Memory B cell (primary cell): ENCODE data around the gene UBAC2.

Experiments
- ATAC-seq: fragments of 150-1000 bp; cut with Tn5 transposase; 2 replicates; pipeline ENCODE4 v1.10.0; 2021; ENCODE audit warnings: low read depth, mild to moderate bottlenecking, moderate library complexity
- DNase-seq, 2 donors: peaks; one replicate each; pipeline ENCODE4 v3.0.0; 2022; ENCODE audit warnings: low spot score in 2 of 2
- H3K27ac Mint-ChIP-seq: one replicate; pipeline ENCODE4 v1.8.0; 2022; ENCODE audit warnings: mild to moderate bottlenecking, moderate library complexity, mixed read lengths
- H3K27me3 Mint-ChIP-seq: one replicate; pipeline ENCODE4 v1.8.0; 2022; ENCODE audit warnings: mixed read lengths
- H3K36me3 Mint-ChIP-seq: one replicate; pipeline ENCODE4 v1.8.0; 2022; ENCODE audit warnings: mild to moderate bottlenecking, mixed read lengths
- H3K4me1 Mint-ChIP-seq: one replicate; pipeline ENCODE4 v1.8.0; 2022; ENCODE audit warnings: mixed read lengths
- H3K4me3 Mint-ChIP-seq: one replicate; pipeline ENCODE4 v1.8.0; 2022; ENCODE audit warnings: mild to moderate bottlenecking, moderate library complexity, mixed read lengths
- H3K9me3 Mint-ChIP-seq: one replicate; pipeline ENCODE4 v1.8.0; 2022; ENCODE audit warnings: mixed read lengths

Gene UBAC2

GRCh38 chr13:99282264-99283231 lies 81.9 kb downstream of the UBAC2 start:
- ATAC-seq = peak; percentile 65
- peak overlapping the region; percentile 99 for H3K27ac Mint-ChIP-seq
- DNase-seq = no peak
- H3K9me3 Mint-ChIP-seq = no peaks in the 10 kb centered on the region
- peak overlapping the region; percentile 68 for H3K4me3 Mint-ChIP-seq
- no peaks in the 10 kb centered on the region for H3K27me3 Mint-ChIP-seq
- peaks cover 20% of the 10 kb centered on the region for H3K36me3 Mint-ChIP-seq
- peaks cover 61% of the 10 kb centered on the region for H3K4me1 Mint-ChIP-seq

- peaks cover 59% of the 10 kb centered on the region for H3K4me1 Mint-ChIP-seq
- no peak for DNase-seq
- ATAC-seq = no peak
- H3K36me3 Mint-ChIP-seq = peaks cover 14% of the 10 kb centered on the region
- H3K9me3 Mint-ChIP-seq = no peaks in the 10 kb centered on the region
- H3K27me3 Mint-ChIP-seq = no peaks in the 10 kb centered on the region
- no peak overlapping the region for H3K4me3 Mint-ChIP-seq
- peak overlapping the region; percentile 99 for H3K27ac Mint-ChIP-seq
These were observed 85.0 kb downstream of the UBAC2 start for GRCh38 chr13:99285432-99286182.

GRCh38 chr13:99287551-99287950 lies 86.9 kb downstream of the UBAC2 start:
- no peaks in the 10 kb centered on the region for H3K9me3 Mint-ChIP-seq
- ATAC-seq = no peak
- H3K27me3 Mint-ChIP-seq = no peaks in the 10 kb centered on the region
- peaks cover 58% of the 10 kb centered on the region for H3K4me1 Mint-ChIP-seq
- H3K27ac Mint-ChIP-seq = peak overlapping the region; percentile 99
- peaks cover 16% of the 10 kb centered on the region for H3K36me3 Mint-ChIP-seq
- DNase-seq = no peak
- H3K4me3 Mint-ChIP-seq = no peak overlapping the region

- Mint-ChIP-seq H3K27ac (peak overlapping the region; percentile 99), H3K27me3 (no peaks in the 10 kb centered on the region), H3K36me3 (peaks cover 19% of the 10 kb centered on the region), H3K4me3 (peak overlapping the region; percentile 32), H3K4me1 (peaks cover 58% of the 10 kb centered on the region), H3K9me3 (no peaks in the 10 kb centered on the region)
- DNase-seq (no peak), ATAC-seq (peak; percentile 79)
These were observed 87.4 kb downstream of the UBAC2 start for GRCh38 chr13:99288089-99288488.

GRCh38 chr13:99289271-99289670 lies 88.6 kb downstream of the UBAC2 start:
- DNase-seq = no peak
- Mint-ChIP-seq H3K27ac (peak overlapping the region; percentile 99), H3K27me3 (no peaks in the 10 kb centered on the region), H3K9me3 (no peaks in the 10 kb centered on the region), H3K4me3 (peak overlapping the region; percentile 30), H3K36me3 (peaks cover 27% of the 10 kb centered on the region), H3K4me1 (peaks cover 64% of the 10 kb centered on the region)
- no peak for ATAC-seq

- Mint-ChIP-seq H3K36me3 (peaks cover 28% of the 10 kb centered on the region), H3K9me3 (no peaks in the 10 kb centered on the region), H3K27ac (peak overlapping the region; percentile 99), H3K27me3 (no peaks in the 10 kb centered on the region), H3K4me1 (peaks cover 61% of the 10 kb centered on the region), H3K4me3 (no peak overlapping the region)
- ATAC-seq (no peak), DNase-seq (no peak)
These were observed 89.2 kb downstream of the UBAC2 start for GRCh38 chr13:99289674-99290337.

GRCh38 chr13:99290894-99291293 lies 90.2 kb downstream of the UBAC2 start:
- Mint-ChIP-seq H3K36me3 (peaks cover 38% of the 10 kb centered on the region), H3K27ac (peak overlapping the region; percentile 99), H3K4me3 (no peak overlapping the region), H3K9me3 (no peaks in the 10 kb centered on the region), H3K27me3 (no peaks in the 10 kb centered on the region), H3K4me1 (peaks cover 64% of the 10 kb centered on the region)
- ATAC-seq = no peak
- DNase-seq = no peak

GRCh38 chr13:99293178-99293577 lies 92.5 kb downstream of the UBAC2 start:
- Mint-ChIP-seq H3K4me3 (peak overlapping the region; percentile 42), H3K27ac (peak overlapping the region; percentile 99), H3K36me3 (peaks cover 32% of the 10 kb centered on the region), H3K9me3 (no peaks in the 10 kb centered on the region), H3K4me1 (peaks cover 59% of the 10 kb centered on the region), H3K27me3 (no peaks in the 10 kb centered on the region)
- DNase-seq (no peak), ATAC-seq (peak; percentile 34)

GRCh38 chr13:99294198-99294597 lies 93.5 kb downstream of the UBAC2 start:
- Mint-ChIP-seq H3K36me3 (peaks cover 31% of the 10 kb centered on the region), H3K9me3 (no peaks in the 10 kb centered on the region), H3K27me3 (no peaks in the 10 kb centered on the region), H3K4me1 (peaks cover 54% of the 10 kb centered on the region), H3K27ac (peak overlapping the region; percentile 99), H3K4me3 (no peak overlapping the region)
- no peak for DNase-seq
- no peak for ATAC-seq

GRCh38 chr13:99294958-99295357 lies 94.3 kb downstream of the UBAC2 start:
- peaks cover 56% of the 10 kb centered on the region for H3K4me1 Mint-ChIP-seq
- H3K9me3 Mint-ChIP-seq = no peaks in the 10 kb centered on the region
- H3K36me3 Mint-ChIP-seq = peaks cover 33% of the 10 kb centered on the region
- H3K27ac Mint-ChIP-seq = peak overlapping the region; percentile 89
- H3K4me3 Mint-ChIP-seq = peak overlapping the region; percentile 77
- DNase-seq = no peak
- no peaks in the 10 kb centered on the region for H3K27me3 Mint-ChIP-seq
- ATAC-seq = no peak

GRCh38 chr13:99295488-99296252 lies 95.0 kb downstream of the UBAC2 start:
- DNase-seq = no peak
- H3K27ac Mint-ChIP-seq = peak overlapping the region; percentile 89
- ATAC-seq = peak; percentile 26
- H3K9me3 Mint-ChIP-seq = no peaks in the 10 kb centered on the region
- H3K4me3 Mint-ChIP-seq = peak overlapping the region; percentile 77
- H3K27me3 Mint-ChIP-seq = no peaks in the 10 kb centered on the region
- H3K36me3 Mint-ChIP-seq = peaks cover 35% of the 10 kb centered on the region
- H3K4me1 Mint-ChIP-seq = peaks cover 57% of the 10 kb centered on the region

GRCh38 chr13:99296398-99296797 lies 95.7 kb downstream of the UBAC2 start:
- ATAC-seq (peak; percentile 25), DNase-seq (no peak)
- Mint-ChIP-seq H3K36me3 (peaks cover 31% of the 10 kb centered on the region), H3K27me3 (no peaks in the 10 kb centered on the region), H3K27ac (peak overlapping the region; percentile 73), H3K9me3 (no peaks in the 10 kb centered on the region), H3K4me3 (peak overlapping the region; percentile 65), H3K4me1 (peaks cover 53% of the 10 kb centered on the region)

- ATAC-seq (no peak), DNase-seq (no peak)
- peak overlapping the region; percentile 71 for H3K27ac Mint-ChIP-seq
- H3K4me1 Mint-ChIP-seq = peaks cover 51% of the 10 kb centered on the region
- H3K36me3 Mint-ChIP-seq = peaks cover 32% of the 10 kb centered on the region
- no peaks in the 10 kb centered on the region for H3K9me3 Mint-ChIP-seq
- H3K4me3 Mint-ChIP-seq = peak overlapping the region; percentile 67
- no peaks in the 10 kb centered on the region for H3K27me3 Mint-ChIP-seq
These were observed 96.7 kb downstream of the UBAC2 start for GRCh38 chr13:99297331-99297730.
